ENCODE results near the gene MRPL54.
"Not testable (repeated sequence)": the region's sequence is repeated elsewhere in the genome, so short reads cannot be mapped to it uniquely, and the experiment has no call there.

The MRPL54 gene

DNA sequence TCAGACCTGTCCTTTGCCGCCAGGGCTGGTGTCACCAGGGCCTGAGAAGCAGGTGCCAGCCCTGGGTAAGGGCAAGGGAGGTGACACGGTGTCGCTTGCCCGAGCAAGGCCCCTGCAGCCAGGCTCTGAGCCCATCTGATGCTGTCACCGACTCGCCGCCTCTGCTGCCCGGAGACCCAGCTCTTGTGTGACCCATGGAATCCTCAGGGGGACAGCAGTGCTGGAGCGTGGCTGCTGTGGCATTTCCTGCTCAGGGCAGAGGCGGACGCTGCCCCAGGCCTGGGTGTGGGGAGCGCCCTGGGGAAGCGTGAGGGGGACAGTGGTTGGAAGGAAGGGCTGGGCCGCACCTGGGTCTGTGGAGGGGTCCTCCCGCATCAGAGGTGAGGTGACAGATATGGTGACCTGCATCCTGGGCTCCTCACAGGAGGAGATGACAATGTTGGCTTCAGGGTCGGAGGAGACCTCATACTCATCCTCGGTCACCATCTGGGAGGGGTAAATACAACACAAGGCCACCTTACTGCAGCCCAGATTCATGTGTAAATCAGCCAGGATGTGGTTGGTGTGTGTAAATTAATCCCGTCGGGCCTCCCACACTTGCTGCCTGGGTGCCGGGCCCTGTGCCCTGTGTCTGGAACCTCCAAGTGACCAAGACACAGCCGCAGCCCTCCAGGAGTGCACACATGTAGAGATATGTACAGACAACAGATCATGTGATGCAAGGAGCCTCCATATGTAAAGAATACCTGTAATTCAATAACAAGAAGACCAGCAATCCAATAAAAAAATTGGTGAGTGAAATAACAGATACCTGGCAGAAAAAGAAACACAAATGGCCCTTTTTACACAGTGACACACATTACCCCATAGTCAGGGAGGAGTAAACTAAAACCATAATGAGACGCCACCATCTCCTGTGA, 51.3 kb downstream of the MRPL54 start:
- DNase-seq (ENCODE audit: low spot score) = no peak

DNA sequence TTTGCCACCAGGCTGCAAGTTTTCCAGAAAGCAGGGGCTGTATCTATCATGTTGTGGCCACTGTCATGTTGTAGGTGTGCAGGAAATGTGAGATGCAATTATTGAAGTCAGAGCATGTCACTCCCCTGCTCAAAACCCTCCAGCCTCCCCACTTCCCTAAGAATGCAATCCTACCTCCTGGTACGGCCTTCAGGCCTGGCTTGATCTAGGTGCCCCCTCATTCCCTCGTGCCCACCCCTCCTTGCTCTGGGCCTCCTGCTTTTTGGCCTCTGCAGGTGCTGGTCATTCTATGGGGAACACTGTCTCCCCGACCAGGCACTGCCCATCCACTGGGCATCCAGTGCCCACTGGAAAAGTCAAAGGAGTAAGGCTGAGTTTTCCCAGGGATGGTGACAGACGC, 52.2 kb downstream of the MRPL54 start:
- no peak for DNase-seq (ENCODE audit: low spot score)

DNA sequence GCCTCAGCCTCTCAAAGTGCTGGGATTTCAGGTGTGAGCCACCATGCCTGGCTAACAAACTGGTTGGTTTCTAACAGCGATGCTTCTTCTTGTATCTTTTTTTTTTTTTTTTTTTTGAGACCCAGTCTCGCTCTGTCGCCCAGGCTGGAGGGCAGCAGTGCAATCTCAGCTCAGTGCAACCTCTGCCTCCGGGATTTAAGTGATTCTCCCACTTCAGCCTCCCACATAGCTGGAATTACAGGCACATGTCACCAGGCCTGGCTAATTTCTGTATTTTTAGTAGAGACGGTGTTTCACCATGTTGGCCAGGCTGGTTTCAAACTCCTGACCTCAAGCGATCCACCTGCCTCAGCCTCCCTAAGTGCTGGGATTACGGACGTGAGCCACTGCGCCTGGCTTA, 53.7 kb downstream of the MRPL54 start:
- not testable (repeated sequence) for DNase-seq (ENCODE audit: low spot score)

DNA sequence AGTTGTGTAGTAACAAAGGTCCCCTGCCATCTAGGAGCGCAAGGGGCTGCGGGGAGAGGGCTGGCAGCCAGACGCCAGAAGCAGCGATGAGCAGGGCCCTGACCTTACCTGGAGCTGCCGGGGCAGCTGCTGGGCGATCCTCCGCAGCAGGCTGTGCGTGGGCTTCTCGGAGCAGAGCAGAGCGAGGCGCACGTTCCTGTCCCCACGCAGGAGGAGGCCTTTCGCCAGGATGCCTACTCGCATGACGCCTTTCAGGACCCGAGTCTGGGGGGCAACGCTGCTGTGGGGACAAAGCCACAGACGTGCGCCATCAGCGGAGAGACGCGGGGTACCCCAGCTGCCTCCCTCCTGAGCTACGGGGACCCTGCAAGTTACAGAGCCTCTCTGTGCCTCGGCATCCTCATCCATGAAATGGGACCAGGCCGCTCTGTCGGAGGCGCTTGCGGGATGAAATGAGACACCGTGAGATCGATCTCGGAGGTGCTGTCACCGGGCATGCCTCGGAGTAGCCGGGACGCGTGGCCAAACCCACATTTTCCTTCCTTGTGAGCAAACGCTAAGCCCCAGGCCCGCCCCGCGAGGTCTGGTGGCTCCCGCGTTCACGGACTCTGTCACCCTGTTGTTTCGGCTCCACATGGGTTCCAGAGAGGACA, 54.2 kb downstream of the MRPL54 start:
- DNase-seq (ENCODE audit: low spot score) = no peak

Data from pons (tissue), 1 donor.